ENCODE measurements around the gene LDLRAD4. TPM values are rescaled to one million over a fixed set of nuclear protein-coding genes. Genes with fewer than 3 reads are reported as not detected.

The LDLRAD4 gene
- total and polyA plus RNA-seq, 2 experiments from 2014 or later: 0.73 to 1.9 TPM

- no peak for TF ChIP-seq EZH2phosphoT487 (IDR thresholded peaks at IDR 0.05; ENCODE audit: unreplicated experiment)
- no peak for TF ChIP-seq ZNF462 (CRISPR knock-in tag; IDR thresholded peaks at IDR 0.05)
- TF ChIP-seq EZH2 (IDR thresholded peaks at IDR 0.05; ENCODE audit: low read depth, unreplicated experiment): no peak
- TF ChIP-seq POLR2AphosphoS5 (IDR thresholded peaks at IDR 0.05; ENCODE audit: low read depth): no peak
- TF ChIP-seq ETS1 (IDR thresholded peaks at IDR 0.05): no peak
- TF ChIP-seq CTCF (conservative IDR thresholded peaks at IDR 0.05; ENCODE audit: low read depth in 2 of 2): no peak
- no peaks in the 10 kb centered on the region for H3K36me3 ChIP-seq (ENCODE audit: insufficient read depth)
- no peaks in the 10 kb centered on the region for H3K9me2 ChIP-seq (ENCODE audit: insufficient read depth)
- ATAC-seq (no peak), DNase-seq (ENCODE audit: low spot score) (no peak)
- H4K20me1 ChIP-seq (replicated peaks; ENCODE audit: insufficient read depth): no peaks in the 10 kb centered on the region
- H3K27me3 ChIP-seq (ENCODE audit: insufficient read depth): no peaks in the 10 kb centered on the region
- peaks cover 8% of the 10 kb centered on the region for H3K27me3 Mint-ChIP-seq (ENCODE audit: insufficient read depth, low read depth, poor library complexity)
- no peaks in the 10 kb centered on the region; the same call in 2 of the 3 replicates for H3K9me3 Mint-ChIP-seq
- no peak overlapping the region for H3K4me3 Mint-ChIP-seq
- no peaks in the 10 kb centered on the region for H3K79me2 ChIP-seq (replicated peaks; ENCODE audit: insufficient read depth)
- no peak overlapping the region for H3K27ac ChIP-seq (ENCODE audit: low read depth)
- no peaks in the 10 kb centered on the region for H3K4me1 ChIP-seq (ENCODE audit: insufficient read depth)
- peaks cover 5% of the 10 kb centered on the region; the same call in 1 of the 3 replicates for H3K4me1 Mint-ChIP-seq
- H3K36me3 Mint-ChIP-seq (ENCODE audit: low read depth): no peaks in the 10 kb centered on the region
- no peak overlapping the region for H3K27ac Mint-ChIP-seq
- no peaks in the 10 kb centered on the region for H3F3A ChIP-seq (replicated peaks; ENCODE audit: low read depth)
- H2AFZ ChIP-seq: no peak overlapping the region
- H3K4me2 ChIP-seq: no peak overlapping the region
- no peak overlapping the region for H3K4me3 ChIP-seq
Observed at GRCh38 chr18:13623348-13623747, 404.8 kb downstream of the LDLRAD4 start.

All from GM23338 (cell line).